Colonic mucosa (tissue), 4 donors: ENCODE results near the gene TRAPPC2. TPM values are rescaled to one million over a fixed set of nuclear protein-coding genes. Genes with fewer than 3 reads are reported as not detected.

Experiments used
- DNase-seq: peaks from one replicate; pipeline ENCODE4 v3.0.0-alpha.2; 2020
- H3K27ac ChIP-seq: fragments of 200-600 bp; one replicate; pipeline ENCODE4 v1.8.0; 2021
- H3K27me3 ChIP-seq: fragments of 200-600 bp; one replicate; pipeline ENCODE4 v1.8.0; 2021
- H3K36me3 ChIP-seq: fragments of 200-600 bp; one replicate; pipeline ENCODE4 v1.8.0; 2021
- H3K4me1 ChIP-seq: fragments of 200-600 bp; one replicate; pipeline ENCODE4 v1.8.0; 2021; ENCODE audit warnings: mild to moderate bottlenecking
- H3K4me3 ChIP-seq: fragments of 200-600 bp; one replicate; pipeline ENCODE4 v1.8.0; 2021
- H3K9ac ChIP-seq, 2 donors: one replicate each; pipeline ENCODE4 v1.7.0; 2013; ENCODE audit warnings: control low read depth in 2 of 2, low read depth in 2 of 2, low read length in 2 of 2
- H3K9me3 ChIP-seq: fragments of 200-600 bp; one replicate; pipeline ENCODE4 v1.8.0; 2021
- CTCF ChIP-seq: fragments of 200-600 bp; IDR thresholded peaks from one replicate; pipeline ENCODE4 v1.8.0; 2022; ENCODE audit warnings: antibody characterized with exemption, mild to moderate bottlenecking
- intact Hi-C: fragments of 100-400 bp; cut with DNase I; formaldehyde crosslinking; loops from one replicate; pipeline ENCODE4 v1.14.1; 2022
- total RNA-seq, 2 donors: library from RNA; stranded (reverse); fragmentation: NEBNext Ultra II Directional in 1 of 2; extraction: Animal tissue kit (Norgen Biotek cat#: 25700) in 1 of 2; gene quantifications; one replicate each; pipeline ENCODE4 v1.2.1, GENCODE V29; 2021
- donor health status: healthy.
- donor health status: DM: no; HTN: no; CAD: no.
- donor health status: DM: no; HTN: no; CAD: no.

The TRAPPC2 gene
- total RNA-seq, 2 donors from 2014 or later = 20.4 to 20.9 TPM

- intact Hi-C loops = no loop called here
- no peak overlapping the region for H3K4me3 ChIP-seq
- H3K4me1 ChIP-seq = no peaks in the 10 kb centered on the region
- no peaks in the 10 kb centered on the region for H3K27me3 ChIP-seq
- no peak overlapping the region for H3K27ac ChIP-seq
- peaks cover 5% of the 10 kb centered on the region for H3K36me3 ChIP-seq
- TF ChIP-seq CTCF = no peak
- H3K9me3 ChIP-seq = no peaks in the 10 kb centered on the region
- DNase-seq = no peak
- no peak overlapping the region for H3K9ac ChIP-seq
These were observed 15.1 kb downstream of the TRAPPC2 start for GRCh38 chrX:13719192-13719856.

- no peak overlapping the region for H3K4me3 ChIP-seq
- H3K9me3 ChIP-seq = no peaks in the 10 kb centered on the region
- H3K27me3 ChIP-seq = no peaks in the 10 kb centered on the region
- H3K27ac ChIP-seq = no peak overlapping the region
- peaks cover 5% of the 10 kb centered on the region for H3K36me3 ChIP-seq
- no peak overlapping the region for H3K9ac ChIP-seq
- intact Hi-C loops = no loop called here
- TF ChIP-seq CTCF = no peak
- DNase-seq = no peak
- no peaks in the 10 kb centered on the region for H3K4me1 ChIP-seq
These were observed 16.5 kb downstream of the TRAPPC2 start for GRCh38 chrX:13717700-13718472.

- Histone ChIP-seq H3K36me3 (peaks cover 5% of the 10 kb centered on the region), H3K4me3 (no peak overlapping the region), H3K4me1 (no peaks in the 10 kb centered on the region), H3K9me3 (no peaks in the 10 kb centered on the region), H3K27me3 (no peaks in the 10 kb centered on the region), H3K9ac (no peak overlapping the region), H3K27ac (no peak overlapping the region)
- no peak for DNase-seq
- no peak for TF ChIP-seq CTCF
- intact Hi-C loops = no loop called here
These were observed 17.5 kb downstream of the TRAPPC2 start for GRCh38 chrX:13716905-13717304.

DNA sequence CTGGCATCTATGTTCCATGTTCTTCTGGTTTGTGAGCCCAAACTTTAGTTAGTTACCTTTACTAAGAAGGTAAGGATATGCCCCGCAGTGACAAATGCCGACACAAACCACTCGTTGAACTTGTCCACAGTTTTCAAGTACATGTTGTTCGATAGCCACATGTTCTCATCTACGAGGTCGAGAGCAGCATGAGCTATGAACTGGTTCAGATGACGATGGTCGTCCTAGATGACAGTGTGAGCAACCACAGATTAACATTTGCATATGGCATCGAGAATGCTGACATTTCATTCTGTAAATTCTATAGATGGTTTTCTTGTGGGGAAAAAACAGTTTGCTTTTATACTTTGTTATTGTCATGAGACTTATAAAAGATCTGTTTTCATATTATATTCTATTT lies 18.0 kb downstream of the TRAPPC2 start:
- TF ChIP-seq CTCF = no peak
- H3K9me3 ChIP-seq = no peaks in the 10 kb centered on the region
- H3K27ac ChIP-seq = no peak overlapping the region
- H3K36me3 ChIP-seq = peaks cover 5% of the 10 kb centered on the region
- DNase-seq = no peak
- no peaks in the 10 kb centered on the region for H3K4me1 ChIP-seq
- intact Hi-C loops = no loop called here
- H3K4me3 ChIP-seq = no peak overlapping the region
- H3K9ac ChIP-seq = no peak overlapping the region
- no peaks in the 10 kb centered on the region for H3K27me3 ChIP-seq

GRCh38 chrX:13711141-13711540 lies 23.3 kb downstream of the TRAPPC2 start:
- no peaks in the 10 kb centered on the region for H3K4me1 ChIP-seq
- no peak for TF ChIP-seq CTCF
- no peak overlapping the region for H3K4me3 ChIP-seq
- no peak overlapping the region for H3K9ac ChIP-seq
- no peaks in the 10 kb centered on the region for H3K27me3 ChIP-seq
- no peaks in the 10 kb centered on the region for H3K9me3 ChIP-seq
- H3K27ac ChIP-seq = no peak overlapping the region
- no peaks in the 10 kb centered on the region for H3K36me3 ChIP-seq
- intact Hi-C loops = no loop called here
- no peak for DNase-seq
